Measurements from ENCODE around the gene BCAS1. TPM values are rescaled to one million over a fixed set of nuclear protein-coding genes. Genes with fewer than 3 reads are reported as not detected.

The BCAS1 gene
- total RNA-seq, 1 donor from 2014 or later = 10.7 TPM

DNA sequence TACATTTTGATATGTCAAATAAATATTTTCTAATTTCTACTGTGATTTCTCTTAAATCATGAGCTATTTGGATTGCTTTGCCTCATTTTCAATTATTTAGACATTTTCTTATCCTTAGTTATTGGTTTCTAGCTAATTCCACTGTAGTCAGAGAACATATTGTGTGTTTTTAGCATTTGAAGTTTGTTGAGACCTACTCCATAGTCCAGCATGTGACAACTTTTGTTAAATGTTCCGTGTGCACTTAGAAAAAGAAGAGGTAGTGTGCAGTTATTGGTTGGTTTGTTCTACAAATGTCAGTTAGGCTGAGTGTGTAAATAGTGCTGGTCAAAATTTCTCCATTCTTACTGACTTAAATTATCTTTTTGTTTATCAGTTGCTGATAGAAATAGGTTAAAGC lies 138.8 kb downstream of the BCAS1 start:
- no peak overlapping the region for H3K27ac Mint-ChIP-seq
- H3K36me3 Mint-ChIP-seq = no peaks in the 10 kb centered on the region
- no peak for DNase-seq (ENCODE audit: extremely low spot score, unreplicated experiment)
- H3K27me3 Mint-ChIP-seq = no peaks in the 10 kb centered on the region
- H3K9me3 Mint-ChIP-seq = no peaks in the 10 kb centered on the region
- H3K4me3 Mint-ChIP-seq = no peak overlapping the region
- TF ChIP-seq, protein P1, sequence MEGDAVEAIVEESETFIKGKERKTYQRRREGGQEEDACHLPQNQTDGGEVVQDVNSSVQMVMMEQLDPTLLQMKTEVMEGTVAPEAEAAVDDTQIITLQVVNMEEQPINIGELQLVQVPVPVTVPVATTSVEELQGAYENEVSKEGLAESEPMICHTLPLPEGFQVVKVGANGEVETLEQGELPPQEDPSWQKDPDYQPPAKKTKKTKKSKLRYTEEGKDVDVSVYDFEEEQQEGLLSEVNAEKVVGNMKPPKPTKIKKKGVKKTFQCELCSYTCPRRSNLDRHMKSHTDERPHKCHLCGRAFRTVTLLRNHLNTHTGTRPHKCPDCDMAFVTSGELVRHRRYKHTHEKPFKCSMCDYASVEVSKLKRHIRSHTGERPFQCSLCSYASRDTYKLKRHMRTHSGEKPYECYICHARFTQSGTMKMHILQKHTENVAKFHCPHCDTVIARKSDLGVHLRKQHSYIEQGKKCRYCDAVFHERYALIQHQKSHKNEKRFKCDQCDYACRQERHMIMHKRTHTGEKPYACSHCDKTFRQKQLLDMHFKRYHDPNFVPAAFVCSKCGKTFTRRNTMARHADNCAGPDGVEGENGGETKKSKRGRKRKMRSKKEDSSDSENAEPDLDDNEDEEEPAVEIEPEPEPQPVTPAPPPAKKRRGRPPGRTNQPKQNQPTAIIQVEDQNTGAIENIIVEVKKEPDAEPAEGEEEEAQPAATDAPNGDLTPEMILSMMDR (conservative IDR thresholded peaks at IDR 0.05) = no peak
- H3K4me1 Mint-ChIP-seq (ENCODE audit: unreplicated experiment) = peaks cover 16% of the 10 kb centered on the region

DNA sequence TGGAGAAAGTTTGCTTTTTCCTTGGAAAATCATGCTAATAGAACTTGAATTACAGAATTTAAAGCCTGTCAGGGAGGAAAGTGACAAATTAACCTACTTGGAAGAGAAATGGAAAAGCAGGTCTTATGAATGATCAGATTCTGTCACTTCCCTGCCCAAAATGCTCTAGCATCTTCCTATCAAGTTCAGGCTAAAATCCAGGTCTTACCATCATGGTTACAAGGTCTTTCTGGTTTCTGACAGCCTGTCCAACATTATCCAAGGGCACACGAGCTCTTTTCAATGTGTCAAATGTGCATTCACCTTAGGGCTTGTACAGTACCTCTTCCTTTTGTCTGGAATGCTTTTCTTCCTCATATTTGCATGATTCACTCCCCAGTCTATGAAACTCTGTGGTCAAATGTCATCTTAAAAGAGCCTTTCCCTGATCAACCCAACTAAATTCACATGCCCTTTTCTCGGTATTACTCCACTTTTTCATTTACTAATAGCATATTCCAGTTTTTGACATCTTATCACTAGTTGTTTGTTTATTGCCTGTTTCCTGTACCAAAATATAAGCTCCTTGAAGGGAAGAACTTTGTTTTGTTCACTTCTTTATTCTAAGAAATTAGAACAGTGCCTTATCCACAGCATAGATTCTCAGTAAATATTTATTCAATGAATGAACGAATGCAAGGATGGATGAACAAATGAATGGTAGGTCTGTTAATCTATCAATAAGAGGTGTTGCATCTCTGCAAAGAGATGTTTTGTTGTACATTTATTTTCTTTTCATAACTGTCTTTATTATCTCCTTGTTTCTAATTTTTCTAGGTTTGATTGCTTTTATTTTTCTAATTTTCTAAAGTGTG lies 139.5 kb downstream of the BCAS1 start:
- TF ChIP-seq, protein P1 (conservative IDR thresholded peaks at IDR 0.05) = no peak
- peaks cover 20% of the 10 kb centered on the region for H3K4me1 Mint-ChIP-seq (ENCODE audit: unreplicated experiment)
- H3K27me3 Mint-ChIP-seq = no peaks in the 10 kb centered on the region
- H3K9me3 Mint-ChIP-seq = no peaks in the 10 kb centered on the region
- H3K36me3 Mint-ChIP-seq = no peaks in the 10 kb centered on the region
- no peak overlapping the region for H3K27ac Mint-ChIP-seq
- DNase-seq (ENCODE audit: extremely low spot score, unreplicated experiment) = no peak
- no peak overlapping the region for H3K4me3 Mint-ChIP-seq

DNA sequence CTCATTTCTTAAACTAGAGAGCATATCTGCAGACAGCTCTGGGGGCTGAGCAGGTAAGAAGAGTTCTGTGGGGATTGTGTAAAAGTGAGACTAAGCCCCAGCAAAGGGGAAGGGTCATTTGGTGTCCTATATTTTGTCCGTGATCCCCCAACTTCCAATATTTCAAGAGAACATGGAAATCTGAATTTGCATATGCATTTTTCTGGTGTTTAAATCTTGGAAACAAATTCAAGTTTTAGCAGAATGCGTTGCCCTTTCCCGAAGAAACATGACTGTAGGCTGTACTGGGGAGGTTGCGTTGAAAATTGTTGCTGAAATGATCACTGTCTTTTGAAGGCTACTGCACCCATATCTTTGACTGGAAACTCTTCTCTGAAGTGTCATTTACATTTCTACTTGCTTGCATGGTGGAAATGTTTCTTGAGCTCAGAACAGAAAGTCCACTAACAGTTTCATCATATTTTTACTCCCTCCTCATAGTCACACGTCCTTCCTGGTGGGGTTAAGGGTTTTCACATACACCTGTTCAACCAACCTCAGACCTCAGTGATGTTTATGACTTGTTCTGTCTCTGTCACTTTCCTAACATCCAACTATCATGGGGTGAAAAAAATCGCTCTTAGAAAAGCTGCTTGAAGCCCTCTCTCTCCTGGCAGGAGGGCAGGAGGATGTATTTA lies 140.3 kb downstream of the BCAS1 start:
- no peak overlapping the region for H3K4me3 Mint-ChIP-seq
- DNase-seq (ENCODE audit: extremely low spot score, unreplicated experiment) = no peak
- H3K27me3 Mint-ChIP-seq = no peaks in the 10 kb centered on the region
- no peaks in the 10 kb centered on the region for H3K9me3 Mint-ChIP-seq
- no peak overlapping the region for H3K27ac Mint-ChIP-seq
- H3K36me3 Mint-ChIP-seq = no peaks in the 10 kb centered on the region
- TF ChIP-seq, protein P1 (conservative IDR thresholded peaks at IDR 0.05) = no peak
- H3K4me1 Mint-ChIP-seq (ENCODE audit: unreplicated experiment) = peaks cover 20% of the 10 kb centered on the region

GRCh38 chr20:53929399-53929798 lies 141.0 kb downstream of the BCAS1 start:
- no peaks in the 10 kb centered on the region for H3K27me3 Mint-ChIP-seq
- no peaks in the 10 kb centered on the region for H3K9me3 Mint-ChIP-seq
- TF ChIP-seq, protein P1 (conservative IDR thresholded peaks at IDR 0.05) = no peak
- no peak overlapping the region for H3K4me3 Mint-ChIP-seq
- peaks cover 13% of the 10 kb centered on the region for H3K4me1 Mint-ChIP-seq (ENCODE audit: unreplicated experiment)
- H3K36me3 Mint-ChIP-seq = no peaks in the 10 kb centered on the region
- DNase-seq (ENCODE audit: extremely low spot score, unreplicated experiment) = no peak
- no peak overlapping the region for H3K27ac Mint-ChIP-seq

- H3K36me3 Mint-ChIP-seq = no peaks in the 10 kb centered on the region
- TF ChIP-seq, protein P1 (conservative IDR thresholded peaks at IDR 0.05) = no peak
Measured at GRCh38 chr20:53927990-53928389, 142.4 kb downstream of the BCAS1 start.

More at GRCh38 chr20:53927990-53928389, 142.4 kb downstream of the BCAS1 start:
- H3K4me3 Mint-ChIP-seq = no peak overlapping the region
- no peak for DNase-seq (ENCODE audit: extremely low spot score, unreplicated experiment)
- no peak overlapping the region for H3K27ac Mint-ChIP-seq
- peaks cover 16% of the 10 kb centered on the region for H3K4me1 Mint-ChIP-seq (ENCODE audit: unreplicated experiment)
- no peaks in the 10 kb centered on the region for H3K9me3 Mint-ChIP-seq
- H3K27me3 Mint-ChIP-seq = no peaks in the 10 kb centered on the region
